RWPE1 (cell line): Measurements from ENCODE around the gene HADHB.

ENCODE experiments used
- CTCF ChIA-PET: fragments of 350-600 bp; sonication (Branson Sonifier 250); formaldehyde crosslinking; extraction: SDS; loops from one replicate; lab custom pipeline; 2021; lab: Yijun Ruan, JAX
- POLR2A ChIA-PET: fragments of 400-600 bp; formaldehyde crosslinking; extraction: SDS; loops from one replicate; lab custom pipeline; 2020; ENCODE audit warnings: antibody characterized with exemption; ENCODE audit not compliant: low non-redundant PET; lab: Yijun Ruan, JAX
- DNase-seq: peaks from one replicate; pipeline ENCODE4 v3.0.0; 2012; ENCODE audit warnings: low spot score
- H3K27ac ChIP-seq: fragments of 450-650 bp; 2 replicates; pipeline ENCODE4 v1.5.1; 2017
- CTCF ChIP-seq: fragments of 450-650 bp; conservative IDR thresholded peaks from 2 replicates; pipeline ENCODE4 v1.5.1; 2017; ENCODE audit warnings: low read depth, mild to moderate bottlenecking

HADHB gene

GRCh38 chr2:26284132-26284531, 39.4 kb downstream of the HADHB start:
- POLR2A ChIA-PET = no interaction called here
- no peak for TF ChIP-seq CTCF
- peak overlapping the region; percentile 71 for H3K27ac ChIP-seq
- CTCF ChIA-PET = interaction anchor here (0.8 kb wide), 1 partner anchor 46 kb away, joined by 3 read pairs; no protein-coding TSS in a partner anchor
- peak; percentile 86 for DNase-seq

GRCh38 chr2:26285931-26286330, 41.2 kb downstream of the HADHB start:
- ChIA-PET CTCF (no interaction called here), POLR2A (no interaction called here)
- H3K27ac ChIP-seq = no peak overlapping the region
- DNase-seq = no peak
- TF ChIP-seq CTCF = no peak

GRCh38 chr2:26290001-26290400, 45.3 kb downstream of the HADHB start:
- ChIA-PET CTCF (no interaction called here), POLR2A (no interaction called here)
- no peak for TF ChIP-seq CTCF
- DNase-seq = no peak
- H3K27ac ChIP-seq = no peak overlapping the region

GRCh38 chr2:26292646-26293045, 47.9 kb downstream of the HADHB start:
- H3K27ac ChIP-seq = no peak overlapping the region; the same call in 1 of the 2 replicates
- no peak for TF ChIP-seq CTCF

GRCh38 chr2:26295511-26295910, 50.8 kb downstream of the HADHB start:
- ChIA-PET POLR2A (no interaction called here), CTCF (no interaction called here)
- no peak for DNase-seq
- TF ChIP-seq CTCF = no peak
- H3K27ac ChIP-seq = no peak overlapping the region

More at GRCh38 chr2:26292646-26293045, 47.9 kb downstream of the HADHB start:
- DNase-seq = peak; percentile 78
- ChIA-PET POLR2A (no interaction called here), CTCF (interaction anchor here (0.5 kb wide), 1 partner anchor 37 kb away, joined by 3 read pairs; no protein-coding TSS in a partner anchor)

- ChIA-PET POLR2A (no interaction called here), CTCF (interaction anchor here (0.6 kb wide), 1 partner anchor 85 kb away, joined by 3 read pairs; no protein-coding TSS in a partner anchor)
- TF ChIP-seq CTCF = no peak
- H3K27ac ChIP-seq = peak overlapping the region; percentile 24; the same call in 1 of the 2 replicates
- DNase-seq = no peak
Measured at GRCh38 chr2:26297061-26297460, 52.3 kb downstream of the HADHB start.
